NCI-H510A (cell line): ENCODE results near the gene ITGAD.

Experiments
- DNase-seq: peaks from one replicate; lab custom pipeline; 2025; lab: John Stamatoyannopoulos, UW

ITGAD gene

GRCh38 chr16:31365131-31365865 lies 27.8 kb upstream of the ITGAD start:
- no peak for DNase-seq

- no peak for DNase-seq
These were observed 25.3 kb upstream of the ITGAD start for GRCh38 chr16:31367853-31368252.

- no peak for DNase-seq
These were observed 22.1 kb upstream of the ITGAD start for GRCh38 chr16:31371008-31371407.

GRCh38 chr16:31371619-31372484 lies 21.3 kb upstream of the ITGAD start:
- no peak for DNase-seq

GRCh38 chr16:31373235-31373634 lies 19.9 kb upstream of the ITGAD start:
- DNase-seq: no peak

- DNase-seq: no peak
These were observed 17.9 kb upstream of the ITGAD start for GRCh38 chr16:31375231-31375630.

GRCh38 chr16:31376705-31377104 lies 16.4 kb upstream of the ITGAD start:
- DNase-seq: no peak

- DNase-seq: no peak
These were observed 15.8 kb upstream of the ITGAD start for GRCh38 chr16:31377210-31377903.

- no peak for DNase-seq
These were observed 12.9 kb upstream of the ITGAD start for GRCh38 chr16:31380201-31380600.

GRCh38 chr16:31382485-31383161 lies 10.5 kb upstream of the ITGAD start:
- DNase-seq: no peak

GRCh38 chr16:31385680-31386079 lies 7.5 kb upstream of the ITGAD start:
- DNase-seq: no peak

- DNase-seq: no peak
These were observed 6.8 kb upstream of the ITGAD start for GRCh38 chr16:31386157-31386984.

- no peak for DNase-seq
These were observed 4.6 kb upstream of the ITGAD start for GRCh38 chr16:31388535-31388934.

GRCh38 chr16:31390504-31391041 lies 2.6 kb upstream of the ITGAD start:
- no peak for DNase-seq

- DNase-seq: no peak
These were observed 2.5 kb downstream of the ITGAD start for GRCh38 chr16:31395647-31396046.

GRCh38 chr16:31397096-31397660 lies 4.0 kb downstream of the ITGAD start:
- no peak for DNase-seq

- DNase-seq: no peak
These were observed 4.6 kb downstream of the ITGAD start for GRCh38 chr16:31397701-31398100.

- no peak for DNase-seq
These were observed 7.1 kb downstream of the ITGAD start for GRCh38 chr16:31400191-31400590.

- no peak for DNase-seq
These were observed 8.3 kb downstream of the ITGAD start for GRCh38 chr16:31401436-31401835.

GRCh38 chr16:31402687-31403086 lies 9.6 kb downstream of the ITGAD start:
- no peak for DNase-seq
